ENCODE measurements around the gene OTP.

Gene OTP

GRCh38 chr5:77637998-77638762 is at the start of gene OTP:
Gene OTP, minus strand, starts transcription at chr5:77638713. Its CDS starts 164 bp downstream, at chr5:77638549.
- no peaks in the 10 kb centered on the region for H3K36me3 ChIP-seq (replicated peaks; ENCODE audit: low read depth, low read length)

GRCh38 chr5:77683171-77683732 is 44.7 kb upstream of the OTP start:
- TF ChIP-seq EZH2phosphoT487 (IDR thresholded peaks at IDR 0.05; ENCODE audit: low read depth) (no peak), CTCF (IDR thresholded peaks at IDR 0.05; ENCODE audit: low read depth, low read length) (no peak)
- H3K4me2 ChIP-seq (ENCODE audit: low read length): no peak overlapping the region
- no peaks in the 10 kb centered on the region for H4K20me1 ChIP-seq (ENCODE audit: insufficient read depth, low read length)
- no peaks in the 10 kb centered on the region for H3K9me3 ChIP-seq (ENCODE audit: insufficient read depth, low read length)
- no peak overlapping the region for H3K9ac ChIP-seq (ENCODE audit: low read length)
- peaks cover 3% of the 10 kb centered on the region for H3K36me3 ChIP-seq (replicated peaks; ENCODE audit: low read depth, low read length)
- H3K27me3 ChIP-seq (ENCODE audit: low read depth, low read length): no peaks in the 10 kb centered on the region
- H3K27ac ChIP-seq (ENCODE audit: low read length): no peak overlapping the region
- H3K4me1 ChIP-seq (ENCODE audit: low read length): no peaks in the 10 kb centered on the region
- H3K4me3 ChIP-seq (ENCODE audit: low read length): no peak overlapping the region
- no peak overlapping the region for H2AFZ ChIP-seq (ENCODE audit: low read depth, low read length)
- H3K79me2 ChIP-seq (ENCODE audit: low read length): no peaks in the 10 kb centered on the region

More at GRCh38 chr5:77637998-77638762, at the start of gene OTP:
- Histone ChIP-seq H3K4me2 (ENCODE audit: low read length) (no peak within 1 kb of the TSS), H3K4me1 (ENCODE audit: low read length) (no peaks in the 10 kb centered on the region), H3K79me2 (ENCODE audit: low read length) (no peaks in the 10 kb centered on the region), H2AFZ (ENCODE audit: low read depth, low read length) (no peak within 1 kb of the TSS), H3K4me3 (ENCODE audit: low read length) (no peak within 1 kb of the TSS), H4K20me1 (ENCODE audit: insufficient read depth, low read length) (no peaks in the 10 kb centered on the region), H3K9me3 (ENCODE audit: insufficient read depth, low read length) (no peaks in the 10 kb centered on the region), H3K9ac (ENCODE audit: low read length) (no peak within 1 kb of the TSS), H3K27ac (ENCODE audit: low read length) (no peak within 1 kb of the TSS), H3K27me3 (ENCODE audit: low read depth, low read length) (no peaks in the 10 kb centered on the region)
- TF ChIP-seq CTCF (IDR thresholded peaks at IDR 0.05; ENCODE audit: low read depth, low read length): no peak
- TF ChIP-seq EZH2phosphoT487 (IDR thresholded peaks at IDR 0.05; ENCODE audit: low read depth): no peak

- Histone ChIP-seq H4K20me1 (ENCODE audit: insufficient read depth, low read length) (no peaks in the 10 kb centered on the region), H3K36me3 (replicated peaks; ENCODE audit: low read depth, low read length) (no peaks in the 10 kb centered on the region), H2AFZ (ENCODE audit: low read depth, low read length) (no peak overlapping the region), H3K79me2 (ENCODE audit: low read length) (no peaks in the 10 kb centered on the region), H3K27ac (ENCODE audit: low read length) (no peak overlapping the region), H3K9me3 (ENCODE audit: insufficient read depth, low read length) (no peaks in the 10 kb centered on the region), H3K4me2 (ENCODE audit: low read length) (no peak overlapping the region), H3K4me1 (ENCODE audit: low read length) (peaks cover 14% of the 10 kb centered on the region), H3K4me3 (ENCODE audit: low read length) (no peak overlapping the region), H3K9ac (ENCODE audit: low read length) (no peak overlapping the region), H3K27me3 (ENCODE audit: low read depth, low read length) (no peaks in the 10 kb centered on the region)
- TF ChIP-seq CTCF (IDR thresholded peaks at IDR 0.05; ENCODE audit: low read depth, low read length): no peak
- TF ChIP-seq EZH2phosphoT487 (IDR thresholded peaks at IDR 0.05; ENCODE audit: low read depth): no peak
Measured at GRCh38 chr5:77670526-77670925, 32.0 kb upstream of the OTP start.

GRCh38 chr5:77669677-77670076 is 31.2 kb upstream of the OTP start:
- Histone ChIP-seq H3K4me2 (ENCODE audit: low read length) (no peak overlapping the region), H3K9ac (ENCODE audit: low read length) (no peak overlapping the region), H3K27ac (ENCODE audit: low read length) (no peak overlapping the region)

More at GRCh38 chr5:77669677-77670076, 31.2 kb upstream of the OTP start:
- Histone ChIP-seq H3K4me3 (ENCODE audit: low read length) (no peak overlapping the region), H2AFZ (ENCODE audit: low read depth, low read length) (no peak overlapping the region), H3K36me3 (replicated peaks; ENCODE audit: low read depth, low read length) (no peaks in the 10 kb centered on the region), H4K20me1 (ENCODE audit: insufficient read depth, low read length) (no peaks in the 10 kb centered on the region), H3K79me2 (ENCODE audit: low read length) (no peaks in the 10 kb centered on the region), H3K9me3 (ENCODE audit: insufficient read depth, low read length) (no peaks in the 10 kb centered on the region), H3K4me1 (ENCODE audit: low read length) (peaks cover 19% of the 10 kb centered on the region), H3K27me3 (ENCODE audit: low read depth, low read length) (no peaks in the 10 kb centered on the region)
- TF ChIP-seq EZH2phosphoT487 (IDR thresholded peaks at IDR 0.05; ENCODE audit: low read depth): no peak
- TF ChIP-seq CTCF (IDR thresholded peaks at IDR 0.05; ENCODE audit: low read depth, low read length): no peak

Measured in OCI-LY3 (cell line).